WI38 (cell line): ENCODE results near the gene KDM2A.

Source experiments
- H3K4me3 ChIP-seq: 2 replicates; pipeline ENCODE4 v1.5.1; 2011; ENCODE audit warnings: low read depth, mild to moderate bottlenecking, control low read depth, low read length
- TF ChIP-seq, protein P1 (sequence below): IDR thresholded peaks from 2 replicates; pipeline ENCODE4 v1.5.1; 2012; ENCODE audit warnings: low read depth, mild to moderate bottlenecking, control low read depth, low read length

KDM2A gene

DNA sequence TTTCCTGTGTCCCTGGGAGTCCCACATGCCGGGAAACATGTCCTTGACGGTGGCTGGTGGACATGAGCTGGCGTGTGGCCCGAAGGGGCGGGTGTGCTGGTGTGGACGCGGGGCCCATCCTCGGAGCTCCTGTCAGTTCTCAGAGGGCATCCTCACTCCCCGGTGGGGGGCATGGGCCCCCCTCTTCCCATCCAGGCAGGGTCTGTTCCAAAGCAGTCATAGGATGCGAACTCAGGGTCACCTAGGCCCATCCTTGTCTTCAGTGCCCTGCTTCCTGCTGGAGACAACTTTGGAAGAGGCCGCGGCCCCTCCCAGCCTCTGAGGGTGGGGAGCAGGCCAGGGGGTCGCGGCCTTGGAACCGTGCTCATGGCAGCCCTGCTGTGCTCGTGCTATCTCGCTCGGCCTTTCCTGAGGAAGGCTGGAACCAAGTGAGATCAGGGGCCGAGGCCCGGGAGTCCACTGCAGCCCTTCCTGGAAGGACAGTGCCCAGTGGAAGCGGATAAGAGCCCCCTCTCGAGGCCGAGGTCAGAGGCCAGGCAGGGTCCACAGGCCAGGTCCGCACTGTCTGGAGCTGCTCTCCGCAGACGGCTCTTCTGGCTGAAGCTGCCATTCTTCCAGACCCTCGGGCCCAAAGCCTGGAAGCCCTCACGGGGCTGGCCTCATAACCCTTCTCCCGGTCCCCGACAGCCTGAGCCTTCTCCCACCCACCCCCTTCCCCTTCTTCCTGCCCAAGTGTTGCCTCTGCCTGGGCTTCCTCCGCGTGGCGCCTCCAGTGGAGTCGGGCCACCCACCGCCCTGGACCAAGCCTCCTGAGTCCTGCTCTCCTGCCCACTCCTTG lies 155.9 kb downstream of the KDM2A start:
- no peak overlapping the region for H3K4me3 ChIP-seq
- TF ChIP-seq, protein P1, sequence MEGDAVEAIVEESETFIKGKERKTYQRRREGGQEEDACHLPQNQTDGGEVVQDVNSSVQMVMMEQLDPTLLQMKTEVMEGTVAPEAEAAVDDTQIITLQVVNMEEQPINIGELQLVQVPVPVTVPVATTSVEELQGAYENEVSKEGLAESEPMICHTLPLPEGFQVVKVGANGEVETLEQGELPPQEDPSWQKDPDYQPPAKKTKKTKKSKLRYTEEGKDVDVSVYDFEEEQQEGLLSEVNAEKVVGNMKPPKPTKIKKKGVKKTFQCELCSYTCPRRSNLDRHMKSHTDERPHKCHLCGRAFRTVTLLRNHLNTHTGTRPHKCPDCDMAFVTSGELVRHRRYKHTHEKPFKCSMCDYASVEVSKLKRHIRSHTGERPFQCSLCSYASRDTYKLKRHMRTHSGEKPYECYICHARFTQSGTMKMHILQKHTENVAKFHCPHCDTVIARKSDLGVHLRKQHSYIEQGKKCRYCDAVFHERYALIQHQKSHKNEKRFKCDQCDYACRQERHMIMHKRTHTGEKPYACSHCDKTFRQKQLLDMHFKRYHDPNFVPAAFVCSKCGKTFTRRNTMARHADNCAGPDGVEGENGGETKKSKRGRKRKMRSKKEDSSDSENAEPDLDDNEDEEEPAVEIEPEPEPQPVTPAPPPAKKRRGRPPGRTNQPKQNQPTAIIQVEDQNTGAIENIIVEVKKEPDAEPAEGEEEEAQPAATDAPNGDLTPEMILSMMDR = no peak

DNA sequence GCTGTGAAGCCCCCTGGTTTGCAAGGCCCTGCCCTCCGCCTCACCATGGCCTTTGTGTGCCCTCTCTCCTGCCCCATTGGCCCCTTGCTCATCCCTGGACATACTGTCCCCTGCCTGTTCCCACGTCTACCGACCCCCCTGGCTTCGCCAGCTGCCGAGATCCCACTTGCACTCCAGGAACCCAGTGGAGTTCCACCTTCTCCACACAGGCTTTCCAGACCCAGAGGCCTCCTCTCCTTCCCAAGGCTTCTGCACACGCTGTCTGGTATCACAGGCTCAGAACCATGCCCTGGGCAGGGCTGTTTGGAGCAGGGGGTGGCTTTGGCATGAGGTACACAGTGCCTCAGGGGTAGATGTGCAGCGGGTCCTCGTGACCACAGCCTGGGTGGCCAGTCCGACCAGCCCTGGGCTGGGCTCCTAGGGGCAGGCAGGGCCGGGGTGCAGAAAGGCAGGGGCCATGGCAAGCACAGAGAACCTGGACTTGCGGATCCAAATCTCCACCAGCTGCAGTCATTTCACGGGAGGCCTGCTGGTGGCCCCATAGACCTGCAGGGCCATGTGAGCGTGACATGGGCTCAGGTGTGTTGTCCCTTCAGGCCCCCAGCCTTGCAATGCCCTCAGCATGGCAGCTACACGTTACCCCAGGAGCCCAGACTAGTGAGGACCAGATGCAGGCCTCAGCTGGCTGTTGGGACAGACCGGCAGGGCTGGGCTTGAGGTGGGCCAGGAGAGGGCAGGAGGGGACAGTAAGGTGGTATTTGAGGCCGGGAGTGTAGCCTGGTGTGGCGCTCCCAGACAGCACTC lies 156.7 kb downstream of the KDM2A start:
- TF ChIP-seq, protein P1 = no peak
- no peak overlapping the region for H3K4me3 ChIP-seq

DNA sequence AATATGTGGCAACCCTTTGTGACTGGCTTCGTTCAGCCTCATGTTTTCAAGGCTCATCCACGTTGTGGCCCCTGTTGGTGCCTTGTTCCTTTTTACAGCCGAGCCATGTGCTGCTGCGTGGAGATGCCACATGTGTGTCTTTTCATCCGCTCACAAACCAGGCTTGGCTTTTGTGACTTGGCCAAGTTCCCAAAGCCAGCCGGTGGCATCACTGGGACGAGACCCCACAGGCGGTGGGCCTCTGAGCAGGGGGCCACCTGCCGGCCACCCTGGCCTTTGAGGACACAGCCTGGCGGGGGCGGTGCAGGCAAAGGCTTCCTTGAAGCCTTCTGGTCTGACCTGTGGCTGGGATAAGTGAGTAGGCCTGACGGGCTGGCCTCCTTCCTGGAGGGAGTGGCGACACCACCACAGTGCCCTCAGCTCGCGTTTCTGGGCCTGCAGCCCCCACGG lies 157.7 kb downstream of the KDM2A start:
- H3K4me3 ChIP-seq = peak overlapping the region; percentile 47
- TF ChIP-seq, protein P1 = no peak

DNA sequence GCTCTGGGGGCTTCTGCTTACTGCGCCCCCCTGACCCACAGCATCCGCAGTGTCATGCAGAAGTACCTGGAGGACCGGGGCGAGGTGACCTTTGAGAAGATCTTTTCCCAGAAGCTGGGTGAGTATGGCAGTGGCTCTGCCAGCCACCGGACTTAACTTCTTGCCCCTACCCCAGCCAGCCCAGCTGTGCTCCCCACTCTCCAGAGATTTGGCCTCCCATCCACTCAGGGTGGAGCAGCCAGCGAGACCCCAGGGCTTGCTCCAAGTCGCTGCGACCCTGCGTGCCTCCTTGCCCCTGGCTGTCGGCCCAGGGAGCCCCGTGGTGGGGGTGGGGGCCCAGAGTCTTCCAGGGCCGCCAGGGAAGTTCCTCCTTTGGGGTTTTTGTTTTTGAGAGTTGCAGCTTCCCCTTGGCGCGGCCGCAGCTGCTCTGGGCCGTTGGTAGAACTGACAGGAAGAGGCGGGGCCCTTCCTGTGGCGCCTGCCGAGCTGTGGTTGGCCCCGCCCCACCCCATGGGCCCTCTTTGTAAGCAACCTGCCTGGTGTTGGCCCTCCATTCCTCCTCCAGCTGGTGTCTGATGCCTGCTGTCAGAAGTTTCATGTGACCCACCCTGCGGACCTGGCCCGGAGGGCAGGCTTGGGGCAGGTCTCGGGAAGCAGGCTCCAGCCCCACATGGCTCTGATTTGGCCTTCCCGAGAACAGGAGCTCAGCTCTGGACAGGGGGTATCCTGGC lies 158.3 kb downstream of the KDM2A start:
- TF ChIP-seq, protein P1 = no peak
- H3K4me3 ChIP-seq = peak overlapping the region; percentile 47

DNA sequence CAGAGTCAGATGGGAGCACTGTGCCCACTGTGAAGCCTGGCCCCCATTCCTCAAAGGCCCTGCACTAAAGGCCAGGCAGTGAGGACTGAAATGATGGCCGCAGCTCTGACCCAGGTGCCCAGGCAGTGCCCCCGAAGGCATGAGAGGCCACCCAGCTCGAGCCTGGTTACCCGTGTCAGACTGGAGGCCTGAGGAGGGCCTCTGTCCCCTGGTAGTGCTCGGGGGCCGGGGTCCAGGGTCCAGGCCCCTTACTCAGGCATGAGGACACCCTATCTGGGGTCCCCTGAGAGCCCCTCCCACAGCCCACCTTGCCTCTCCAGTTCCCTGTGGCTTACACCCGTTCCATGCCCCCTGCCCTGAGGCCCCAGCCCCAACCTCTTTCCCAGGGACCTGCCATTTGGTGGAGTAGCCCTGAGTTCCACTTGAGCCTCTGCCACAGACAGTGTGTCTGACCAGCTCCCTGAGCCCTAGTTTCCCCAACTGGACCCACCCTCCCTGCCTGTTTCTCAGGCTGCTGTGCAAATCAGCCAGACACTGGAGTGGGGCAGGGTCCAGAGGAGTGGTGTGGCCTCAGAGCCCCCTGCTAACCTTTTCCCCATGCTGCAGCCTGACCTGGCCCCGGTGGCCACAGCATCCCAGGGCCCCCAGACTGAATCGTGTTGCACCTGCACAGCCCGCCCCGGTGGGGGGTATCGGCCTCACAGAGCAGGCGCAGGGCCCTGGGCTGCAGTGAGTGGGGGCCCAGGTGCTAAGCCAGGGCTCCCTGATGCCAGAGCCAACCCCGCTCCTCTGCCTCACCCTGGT lies 159.3 kb downstream of the KDM2A start:
- H3K4me3 ChIP-seq = no peak overlapping the region
- TF ChIP-seq, protein P1 = no peak

DNA sequence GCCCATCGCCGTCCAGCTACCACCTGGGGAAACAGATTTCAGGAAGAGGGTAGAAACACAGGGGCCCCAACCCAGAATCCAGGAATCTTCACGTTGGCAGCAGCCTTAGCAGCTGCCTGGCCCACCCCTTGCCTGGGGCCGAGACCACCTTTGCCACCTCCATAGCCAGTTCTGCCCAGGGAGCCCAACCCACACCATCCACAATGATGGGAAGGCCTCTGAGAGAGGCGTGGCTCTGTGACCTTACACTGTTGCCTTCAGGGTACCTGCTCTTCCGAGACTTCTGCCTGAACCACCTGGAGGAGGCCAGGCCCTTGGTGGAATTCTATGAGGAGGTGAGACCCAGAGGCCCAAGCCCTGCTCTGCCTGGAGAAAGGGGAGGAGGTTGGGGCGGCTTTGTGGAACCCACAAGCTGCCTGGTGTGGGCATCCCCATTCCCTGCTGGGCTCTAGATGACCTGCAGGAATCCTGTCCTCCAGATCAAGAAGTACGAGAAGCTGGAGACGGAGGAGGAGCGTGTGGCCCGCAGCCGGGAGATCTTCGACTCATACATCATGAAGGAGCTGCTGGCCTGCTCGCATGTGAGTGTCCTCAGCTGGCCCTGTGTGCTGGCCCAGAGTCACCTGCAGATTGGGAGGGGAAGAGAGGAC lies 160.0 kb downstream of the KDM2A start:
- no peak overlapping the region for H3K4me3 ChIP-seq
- TF ChIP-seq, protein P1 = no peak
